GM18511 (cell line): ENCODE measurements around the gene SMS.
"Not testable (repeated sequence)": the region's sequence is repeated elsewhere in the genome, so short reads cannot be mapped to it uniquely, and the experiment has no call there.

Experiments used
- ATAC-seq: cut with Tn5 transposase; IDR thresholded peaks from one replicate; pipeline ENCODE4 v1.9.1; 2021; ENCODE audit warnings: mild to moderate bottlenecking, moderate library complexity; ENCODE audit not compliant: unreplicated experiment

Gene SMS

GRCh38 chrX:21949689-21950088 lies 9.2 kb downstream of the SMS start:
- no peak for ATAC-seq

GRCh38 chrX:21950557-21950956 lies 10.0 kb downstream of the SMS start:
- not testable (repeated sequence) for ATAC-seq

- ATAC-seq, result no peak
Observed at GRCh38 chrX:21952624-21953023, 12.1 kb downstream of the SMS start.

- not testable (repeated sequence) for ATAC-seq
Observed at GRCh38 chrX:21953195-21953830, 12.8 kb downstream of the SMS start.

GRCh38 chrX:21955403-21956189 lies 15.1 kb downstream of the SMS start:
- no peak for ATAC-seq

- no peak for ATAC-seq
Observed at GRCh38 chrX:21956783-21957182, 16.3 kb downstream of the SMS start.

- ATAC-seq, result no peak
Observed at GRCh38 chrX:21958187-21958586, 17.7 kb downstream of the SMS start.

- ATAC-seq, result no peak
Observed at GRCh38 chrX:21958916-21959315, 18.4 kb downstream of the SMS start.

GRCh38 chrX:21959362-21960051 lies 19.0 kb downstream of the SMS start:
- no peak for ATAC-seq

GRCh38 chrX:21960569-21961541 lies 20.3 kb downstream of the SMS start:
- ATAC-seq, result no peak

- ATAC-seq, result no peak
Observed at GRCh38 chrX:21962361-21962760, 21.9 kb downstream of the SMS start.

GRCh38 chrX:21963269-21963668 lies 22.8 kb downstream of the SMS start:
- ATAC-seq, result no peak

GRCh38 chrX:21963731-21964405 lies 23.4 kb downstream of the SMS start:
- no peak for ATAC-seq

- no peak for ATAC-seq
Observed at GRCh38 chrX:21966866-21967265, 26.4 kb downstream of the SMS start.

GRCh38 chrX:21968333-21968732 lies 27.8 kb downstream of the SMS start:
- no peak for ATAC-seq

GRCh38 chrX:21970326-21970725 lies 29.8 kb downstream of the SMS start:
- ATAC-seq, result no peak

- no peak for ATAC-seq
Observed at GRCh38 chrX:21972046-21972445, 31.5 kb downstream of the SMS start.

- no peak for ATAC-seq
Observed at GRCh38 chrX:21972721-21973120, 32.2 kb downstream of the SMS start.

- ATAC-seq, result no peak
Observed at GRCh38 chrX:21973321-21974010, 33.0 kb downstream of the SMS start.

- peak; percentile 86 for ATAC-seq
Observed at GRCh38 chrX:21974011-21974385, 33.5 kb downstream of the SMS start.
